GM19193 (cell line): ENCODE measurements around the gene MRPL47.
A peak's percentile ranks its signal among the peaks of the same experiment; 100 is the strongest.

Experiments
- POLR2A ChIP-seq: IDR thresholded peaks from 4 replicates; pipeline ENCODE4 v1.6.1; 2011; ENCODE audit not compliant: insufficient read depth, insufficient read length; ENCODE audit errors: extremely low read depth

The MRPL47 gene

GRCh38 chr3:179608931-179609720 is 4.7 kb upstream of the MRPL47 start:
- no peak for TF ChIP-seq POLR2A

GRCh38 chr3:179606534-179607085 is 2.2 kb upstream of the MRPL47 start:
- TF ChIP-seq POLR2A = no peak

- no peak for TF ChIP-seq POLR2A
Measured at GRCh38 chr3:179603831-179604230, 607 bp downstream of the MRPL47 start.

GRCh38 chr3:179603321-179603720 is 1.1 kb downstream of the MRPL47 start:
- TF ChIP-seq POLR2A = no peak

GRCh38 chr3:179599531-179599930 is 4.9 kb downstream of the MRPL47 start:
- no peak for TF ChIP-seq POLR2A

- no peak for TF ChIP-seq POLR2A
Measured at GRCh38 chr3:179591313-179591712, 13.1 kb downstream of the MRPL47 start.

GRCh38 chr3:179590669-179591068 is 13.8 kb downstream of the MRPL47 start:
- no peak for TF ChIP-seq POLR2A

- no peak for TF ChIP-seq POLR2A
Measured at GRCh38 chr3:179589143-179589542, 15.3 kb downstream of the MRPL47 start.

GRCh38 chr3:179580992-179581391 is 23.4 kb downstream of the MRPL47 start:
- no peak for TF ChIP-seq POLR2A

- no peak for TF ChIP-seq POLR2A
Measured at GRCh38 chr3:179565496-179565895, 38.9 kb downstream of the MRPL47 start.

GRCh38 chr3:179563271-179563783 is 41.1 kb downstream of the MRPL47 start:
- TF ChIP-seq POLR2A = no peak

- peak; percentile 88 for TF ChIP-seq POLR2A
Measured at GRCh38 chr3:179562591-179563270, 41.7 kb downstream of the MRPL47 start, which contains the start of gene ACTL6A. Gene ACTL6A (plus strand): TSS chr3:179562926. CDS start chr3:179563093, 167 bp downstream.

GRCh38 chr3:179560791-179561190 is 43.6 kb downstream of the MRPL47 start:
- no peak for TF ChIP-seq POLR2A

GRCh38 chr3:179558742-179559364 is 45.6 kb downstream of the MRPL47 start:
- TF ChIP-seq POLR2A = no peak
